MCF 10A (cell line): ENCODE data around the gene IRGC. TPM values are rescaled to one million over a fixed set of nuclear protein-coding genes. Genes with fewer than 3 reads are reported as not detected.

Source experiments
- BruUV-seq: library from RNA; stranded (reverse); fragments of 400-500 nt; replicated peaks from 2 replicates; lab custom pipeline; 2021; lab: Mats Ljungman, UMichigan
- CTCF ChIA-PET: fragments of 300-600 bp; sonication (Branson Sonifier 250); formaldehyde crosslinking; extraction: SDS; loops from one replicate; lab custom pipeline; 2021; ENCODE audit warnings: antibody characterized with exemption, inconsistent platforms; lab: Yijun Ruan, JAX
- POLR2A ChIA-PET: fragments of 300-600, 350-650 bp; sonication (Branson Sonifier 250); formaldehyde crosslinking; extraction: SDS; loops from one replicate; lab custom pipeline; 2020; ENCODE audit warnings: antibody characterized with exemption, inconsistent platforms; lab: Yijun Ruan, JAX
- DNase-seq: peaks from one replicate; pipeline ENCODE4 v3.0.0-alpha.2; 2018; ENCODE audit not compliant: unreplicated experiment
- H3K27ac Mint-ChIP-seq: one replicate; pipeline ENCODE4 v1.8.0; 2022; ENCODE audit warnings: mild to moderate bottlenecking, low read depth, mixed read lengths; ENCODE audit not compliant: unreplicated experiment
- H3K27me3 Mint-ChIP-seq: one replicate; pipeline ENCODE4 v1.8.0; 2022; ENCODE audit warnings: mixed read lengths; ENCODE audit not compliant: insufficient read depth, unreplicated experiment
- H3K36me3 Mint-ChIP-seq: one replicate; pipeline ENCODE4 v1.8.0; 2022; ENCODE audit warnings: mild to moderate bottlenecking, moderate library complexity, mixed read lengths; ENCODE audit not compliant: insufficient read depth, unreplicated experiment
- H3K4me1 Mint-ChIP-seq: one replicate; pipeline ENCODE4 v1.8.0; 2022; ENCODE audit warnings: mixed read lengths; ENCODE audit not compliant: insufficient read depth, unreplicated experiment
- H3K4me3 Mint-ChIP-seq: one replicate; pipeline ENCODE4 v1.8.0; 2022; ENCODE audit warnings: mild to moderate bottlenecking, moderate library complexity, mixed read lengths; ENCODE audit not compliant: unreplicated experiment
- H3K9me3 Mint-ChIP-seq: one replicate; pipeline ENCODE4 v1.8.0; 2022; ENCODE audit warnings: mixed read lengths; ENCODE audit not compliant: unreplicated experiment
- intact Hi-C: fragments of 100-400 bp; cut with micrococcal nuclease; formaldehyde crosslinking; loops from 2 replicates; pipeline ENCODE4 v1.14.1; 2022
- total RNA-seq: library from RNA; stranded (reverse); gene quantifications from 2 replicates; pipeline ENCODE4 v1.2.3, GENCODE V29; 2022
- TF ChIP-seq, protein P1 (sequence below): fragments of 200-600 bp; IDR thresholded peaks from one replicate; pipeline ENCODE4 v1.8.0; 2022; ENCODE audit warnings: antibody characterized with exemption, mild to moderate bottlenecking; ENCODE audit not compliant: unreplicated experiment

The IRGC gene
- total RNA-seq, 1 experiment from 2014 or later: not detected

GRCh38 chr19:43731346-43731745, 15.5 kb downstream of the IRGC start:
- no peaks in the 10 kb centered on the region for H3K4me1 Mint-ChIP-seq
- POLR2A ChIA-PET: interaction anchor here (0.6 to 1.2 kb wide), 2 partner anchors 24 to 61 kb away, joined by 4 read pairs; partner anchors contain the start of gene PLAUR
- intact Hi-C loops: no loop called here
- H3K36me3 Mint-ChIP-seq: peaks cover 59% of the 10 kb centered on the region
- H3K4me3 Mint-ChIP-seq: no peak overlapping the region
- DNase-seq: no peak
- BruUV-seq: TSS peak; percentile 19
- TF ChIP-seq, protein P1, sequence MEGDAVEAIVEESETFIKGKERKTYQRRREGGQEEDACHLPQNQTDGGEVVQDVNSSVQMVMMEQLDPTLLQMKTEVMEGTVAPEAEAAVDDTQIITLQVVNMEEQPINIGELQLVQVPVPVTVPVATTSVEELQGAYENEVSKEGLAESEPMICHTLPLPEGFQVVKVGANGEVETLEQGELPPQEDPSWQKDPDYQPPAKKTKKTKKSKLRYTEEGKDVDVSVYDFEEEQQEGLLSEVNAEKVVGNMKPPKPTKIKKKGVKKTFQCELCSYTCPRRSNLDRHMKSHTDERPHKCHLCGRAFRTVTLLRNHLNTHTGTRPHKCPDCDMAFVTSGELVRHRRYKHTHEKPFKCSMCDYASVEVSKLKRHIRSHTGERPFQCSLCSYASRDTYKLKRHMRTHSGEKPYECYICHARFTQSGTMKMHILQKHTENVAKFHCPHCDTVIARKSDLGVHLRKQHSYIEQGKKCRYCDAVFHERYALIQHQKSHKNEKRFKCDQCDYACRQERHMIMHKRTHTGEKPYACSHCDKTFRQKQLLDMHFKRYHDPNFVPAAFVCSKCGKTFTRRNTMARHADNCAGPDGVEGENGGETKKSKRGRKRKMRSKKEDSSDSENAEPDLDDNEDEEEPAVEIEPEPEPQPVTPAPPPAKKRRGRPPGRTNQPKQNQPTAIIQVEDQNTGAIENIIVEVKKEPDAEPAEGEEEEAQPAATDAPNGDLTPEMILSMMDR: no peak
- no peak overlapping the region for H3K27ac Mint-ChIP-seq
- CTCF ChIA-PET: no interaction called here
- no peaks in the 10 kb centered on the region for H3K9me3 Mint-ChIP-seq
- no peaks in the 10 kb centered on the region for H3K27me3 Mint-ChIP-seq

- Mint-ChIP-seq H3K4me1 (no peaks in the 10 kb centered on the region), H3K27ac (no peak overlapping the region), H3K36me3 (peaks cover 64% of the 10 kb centered on the region), H3K4me3 (no peak overlapping the region), H3K9me3 (no peaks in the 10 kb centered on the region), H3K27me3 (no peaks in the 10 kb centered on the region)
- ChIA-PET POLR2A (no interaction called here), CTCF (interaction anchor here (1.0 kb wide), 1 partner anchor 10 kb away, joined by 3 read pairs; no protein-coding TSS in a partner anchor)
- TF ChIP-seq, protein P1: no peak
- DNase-seq: no peak
- intact Hi-C loops: no loop called here
- BruUV-seq: no TSS peak
These were observed 16.0 kb downstream of the IRGC start for GRCh38 chr19:43731846-43732245.

GRCh38 chr19:43735013-43735412, 19.1 kb downstream of the IRGC start:
- POLR2A ChIA-PET: interaction anchor here (1.1 kb wide), 1 partner anchor 13 kb away, joined by 3 read pairs; no protein-coding TSS in a partner anchor
- no peak for DNase-seq
- H3K4me3 Mint-ChIP-seq: no peak overlapping the region
- peaks cover 14% of the 10 kb centered on the region for H3K4me1 Mint-ChIP-seq
- CTCF ChIA-PET: interaction anchor here (0.7 to 0.8 kb wide), 2 partner anchors 18 to 75 kb away, joined by 3 to 4 read pairs; no protein-coding TSS in a partner anchor
- TF ChIP-seq, protein P1: no peak
- H3K36me3 Mint-ChIP-seq: peaks cover 71% of the 10 kb centered on the region
- intact Hi-C loops: no loop called here
- no peak overlapping the region for H3K27ac Mint-ChIP-seq
- no peaks in the 10 kb centered on the region for H3K27me3 Mint-ChIP-seq
- no TSS peak for BruUV-seq
- no peaks in the 10 kb centered on the region for H3K9me3 Mint-ChIP-seq

DNA sequence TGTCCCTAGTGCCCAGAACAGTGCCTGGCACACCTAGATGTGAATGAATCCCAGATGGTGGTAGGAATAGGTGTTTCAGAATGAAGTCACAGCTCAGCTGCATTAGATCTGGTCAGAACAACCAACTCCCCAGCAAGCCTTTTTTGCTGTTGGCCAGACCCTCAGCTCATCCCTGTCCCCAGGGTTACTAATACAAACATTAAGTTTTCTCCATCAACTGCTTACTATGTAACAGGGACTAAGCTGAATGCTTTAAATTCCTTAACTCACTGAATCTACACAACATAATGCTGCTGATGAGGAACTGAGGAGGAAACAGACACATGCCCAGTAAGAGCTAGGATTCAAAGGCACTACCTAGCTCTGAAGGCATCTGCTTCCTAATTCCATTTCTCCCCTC, 20.1 kb downstream of the IRGC start:
- peaks cover 71% of the 10 kb centered on the region for H3K36me3 Mint-ChIP-seq
- intact Hi-C loops: no loop called here
- H3K27ac Mint-ChIP-seq: peak overlapping the region; percentile 9
- ChIA-PET CTCF (interaction anchor here (1.0 to 1.9 kb wide), 2 partner anchors 10 to 49 kb away, joined by 4 to 8 read pairs; no protein-coding TSS in a partner anchor), POLR2A (interaction anchor here (1.1 to 1.2 kb wide), 2 partner anchors 21 to 44 kb away, joined by 3 read pairs; no protein-coding TSS in a partner anchor)
- H3K4me1 Mint-ChIP-seq: peaks cover 22% of the 10 kb centered on the region
- H3K4me3 Mint-ChIP-seq: no peak overlapping the region
- DNase-seq: no peak
- H3K27me3 Mint-ChIP-seq: no peaks in the 10 kb centered on the region
- TF ChIP-seq, protein P1: no peak
- BruUV-seq: no TSS peak
- no peaks in the 10 kb centered on the region for H3K9me3 Mint-ChIP-seq
